Glutamatergic neuron (in vitro differentiated cells): ENCODE measurements around the gene SLIT3. TPM values are rescaled to one million over a fixed set of nuclear protein-coding genes. Genes with fewer than 3 reads are reported as not detected.

Experiments used
- DNase-seq: peaks from one replicate; pipeline ENCODE4 v3.0.0; 2022
- H3K27ac Mint-ChIP-seq: one replicate; pipeline ENCODE4 v1.8.0; 2020; ENCODE audit warnings: mild to moderate bottlenecking, mixed read lengths, inconsistent platforms; ENCODE audit not compliant: unreplicated experiment
- H3K27me3 Mint-ChIP-seq: one replicate; pipeline ENCODE4 v1.8.0; 2020; ENCODE audit warnings: mild to moderate bottlenecking, moderate library complexity, mixed read lengths, inconsistent platforms; ENCODE audit not compliant: unreplicated experiment
- H3K36me3 Mint-ChIP-seq: one replicate; pipeline ENCODE4 v1.8.0; 2020; ENCODE audit warnings: mild to moderate bottlenecking, mixed read lengths, inconsistent platforms; ENCODE audit not compliant: unreplicated experiment
- H3K4me1 Mint-ChIP-seq: one replicate; pipeline ENCODE4 v1.8.0; 2020; ENCODE audit warnings: mild to moderate bottlenecking, low read depth, mixed read lengths, inconsistent platforms; ENCODE audit not compliant: unreplicated experiment
- H3K4me3 Mint-ChIP-seq: one replicate; pipeline ENCODE4 v1.8.0; 2020; ENCODE audit warnings: mild to moderate bottlenecking, mixed read lengths, inconsistent platforms; ENCODE audit not compliant: unreplicated experiment
- H3K9me3 Mint-ChIP-seq: one replicate; pipeline ENCODE4 v1.8.0; 2020; ENCODE audit warnings: mild to moderate bottlenecking, moderate library complexity, mixed read lengths, inconsistent platforms; ENCODE audit not compliant: unreplicated experiment
- total RNA-seq: library from RNA; stranded (reverse); fragmentation: NEBNext Ultra II Directional; extraction: Animal tissue kit (Norgen Biotek cat#: 25700); gene quantifications from one replicate; pipeline ENCODE4 v1.2.1, GENCODE V29; 2021; ENCODE audit not compliant: unreplicated experiment
- TF ChIP-seq, protein P1 (sequence below): fragments of 200-600 bp; sonication (generic); IDR thresholded peaks from one replicate; pipeline ENCODE4 v1.5.0; 2021; ENCODE audit not compliant: partially characterized antibody, unreplicated experiment

SLIT3 gene
- total RNA-seq, 1 donor from 2014 or later, result 11.5 TPM

DNA sequence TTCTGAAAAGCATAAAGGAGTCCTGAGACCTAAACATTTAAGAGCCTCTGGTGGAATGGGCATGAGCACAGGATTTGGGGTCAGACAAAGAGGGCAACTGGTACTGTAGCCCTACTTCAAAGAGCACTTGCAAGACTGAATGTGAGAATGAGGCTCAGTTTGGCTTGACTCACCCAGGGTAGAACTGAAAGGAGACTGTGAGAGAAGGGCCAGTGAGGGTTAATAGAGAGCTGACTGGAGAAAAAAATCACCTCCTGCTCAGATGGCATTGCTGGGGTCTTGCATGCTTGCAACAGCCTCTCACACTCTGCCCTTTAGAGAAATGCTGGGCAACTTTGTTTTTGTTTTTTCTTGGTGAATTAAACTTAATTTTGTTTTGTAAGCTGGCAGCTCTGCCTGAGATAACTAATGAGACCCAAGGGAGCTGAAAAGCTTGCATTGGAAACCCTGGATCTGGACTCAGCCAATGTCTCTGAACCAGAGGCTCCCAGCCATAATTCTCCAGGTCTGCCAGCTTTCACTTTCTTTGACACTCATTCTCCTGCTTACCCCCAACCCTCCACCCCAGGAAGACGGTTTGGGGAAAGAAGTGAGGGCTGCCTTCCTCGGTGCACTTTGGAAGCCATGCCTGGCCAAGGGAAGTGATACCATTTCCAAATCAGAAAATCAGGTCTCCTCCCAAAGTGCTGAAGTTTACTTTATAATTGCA, 560.7 kb downstream of the SLIT3 start:
- H3K4me1 Mint-ChIP-seq, result peaks cover 10% of the 10 kb centered on the region
- no peak overlapping the region for H3K27ac Mint-ChIP-seq
- peaks cover 3% of the 10 kb centered on the region for H3K9me3 Mint-ChIP-seq
- H3K36me3 Mint-ChIP-seq, result peaks cover 11% of the 10 kb centered on the region
- TF ChIP-seq, protein P1, sequence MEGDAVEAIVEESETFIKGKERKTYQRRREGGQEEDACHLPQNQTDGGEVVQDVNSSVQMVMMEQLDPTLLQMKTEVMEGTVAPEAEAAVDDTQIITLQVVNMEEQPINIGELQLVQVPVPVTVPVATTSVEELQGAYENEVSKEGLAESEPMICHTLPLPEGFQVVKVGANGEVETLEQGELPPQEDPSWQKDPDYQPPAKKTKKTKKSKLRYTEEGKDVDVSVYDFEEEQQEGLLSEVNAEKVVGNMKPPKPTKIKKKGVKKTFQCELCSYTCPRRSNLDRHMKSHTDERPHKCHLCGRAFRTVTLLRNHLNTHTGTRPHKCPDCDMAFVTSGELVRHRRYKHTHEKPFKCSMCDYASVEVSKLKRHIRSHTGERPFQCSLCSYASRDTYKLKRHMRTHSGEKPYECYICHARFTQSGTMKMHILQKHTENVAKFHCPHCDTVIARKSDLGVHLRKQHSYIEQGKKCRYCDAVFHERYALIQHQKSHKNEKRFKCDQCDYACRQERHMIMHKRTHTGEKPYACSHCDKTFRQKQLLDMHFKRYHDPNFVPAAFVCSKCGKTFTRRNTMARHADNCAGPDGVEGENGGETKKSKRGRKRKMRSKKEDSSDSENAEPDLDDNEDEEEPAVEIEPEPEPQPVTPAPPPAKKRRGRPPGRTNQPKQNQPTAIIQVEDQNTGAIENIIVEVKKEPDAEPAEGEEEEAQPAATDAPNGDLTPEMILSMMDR, result no peak
- no peak overlapping the region for H3K4me3 Mint-ChIP-seq
- peaks cover 3% of the 10 kb centered on the region for H3K27me3 Mint-ChIP-seq
- no peak for DNase-seq

DNA sequence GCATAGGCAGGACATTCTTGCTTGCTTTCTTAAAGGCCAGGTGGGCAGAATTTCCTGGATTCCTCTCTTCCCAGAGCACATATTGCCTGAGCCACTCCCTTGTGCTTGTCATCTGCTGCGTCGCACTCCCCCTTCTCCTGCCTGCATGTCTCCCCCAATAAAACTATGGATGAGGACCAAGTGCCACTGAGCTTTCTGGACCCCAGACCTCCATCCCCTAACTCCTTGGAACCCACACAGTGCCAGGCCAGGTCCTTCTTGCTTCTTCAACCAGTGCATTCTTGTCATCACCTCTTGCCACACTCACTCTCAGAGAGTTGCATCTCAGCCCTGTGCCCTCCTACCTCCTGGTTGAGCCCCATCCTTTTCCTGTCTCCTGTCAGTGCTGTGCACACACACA, 563.9 kb downstream of the SLIT3 start:
- peaks cover 17% of the 10 kb centered on the region for H3K4me1 Mint-ChIP-seq
- peaks cover 3% of the 10 kb centered on the region for H3K9me3 Mint-ChIP-seq
- no peak overlapping the region for H3K4me3 Mint-ChIP-seq
- DNase-seq, result no peak
- no peaks in the 10 kb centered on the region for H3K36me3 Mint-ChIP-seq
- peaks cover 3% of the 10 kb centered on the region for H3K27me3 Mint-ChIP-seq
- no peak overlapping the region for H3K27ac Mint-ChIP-seq
- TF ChIP-seq, protein P1, result no peak

DNA sequence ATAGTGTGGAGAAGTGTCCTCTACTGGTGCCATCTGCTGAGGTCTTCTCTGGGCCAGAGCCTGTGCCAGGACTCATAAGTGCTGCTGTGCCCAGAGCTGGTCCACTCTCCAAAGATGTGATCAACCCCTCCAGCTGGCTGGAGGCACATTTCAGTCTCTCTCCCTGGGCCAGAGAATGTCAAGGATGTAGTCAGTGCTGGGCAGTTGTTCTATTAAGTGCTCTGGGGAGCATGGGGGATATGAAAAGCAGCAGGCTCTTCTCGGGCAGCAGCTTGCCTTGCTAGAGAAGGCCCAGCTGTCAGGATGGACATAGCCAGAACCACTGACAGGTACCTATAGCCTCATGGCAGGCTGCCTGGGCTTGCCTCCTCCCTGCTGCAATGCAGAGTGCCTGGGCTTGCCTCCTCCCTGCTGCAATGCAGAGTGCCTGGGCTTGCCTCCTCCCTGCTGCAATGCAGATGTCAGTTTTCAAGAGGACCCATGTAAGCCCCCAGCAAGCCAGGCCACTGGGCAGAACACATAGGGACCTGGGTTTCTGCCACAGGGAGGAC, 564.6 kb downstream of the SLIT3 start:
- Mint-ChIP-seq H3K4me3 (no peak overlapping the region), H3K9me3 (peaks cover 3% of the 10 kb centered on the region)
- no peak for DNase-seq

DNA sequence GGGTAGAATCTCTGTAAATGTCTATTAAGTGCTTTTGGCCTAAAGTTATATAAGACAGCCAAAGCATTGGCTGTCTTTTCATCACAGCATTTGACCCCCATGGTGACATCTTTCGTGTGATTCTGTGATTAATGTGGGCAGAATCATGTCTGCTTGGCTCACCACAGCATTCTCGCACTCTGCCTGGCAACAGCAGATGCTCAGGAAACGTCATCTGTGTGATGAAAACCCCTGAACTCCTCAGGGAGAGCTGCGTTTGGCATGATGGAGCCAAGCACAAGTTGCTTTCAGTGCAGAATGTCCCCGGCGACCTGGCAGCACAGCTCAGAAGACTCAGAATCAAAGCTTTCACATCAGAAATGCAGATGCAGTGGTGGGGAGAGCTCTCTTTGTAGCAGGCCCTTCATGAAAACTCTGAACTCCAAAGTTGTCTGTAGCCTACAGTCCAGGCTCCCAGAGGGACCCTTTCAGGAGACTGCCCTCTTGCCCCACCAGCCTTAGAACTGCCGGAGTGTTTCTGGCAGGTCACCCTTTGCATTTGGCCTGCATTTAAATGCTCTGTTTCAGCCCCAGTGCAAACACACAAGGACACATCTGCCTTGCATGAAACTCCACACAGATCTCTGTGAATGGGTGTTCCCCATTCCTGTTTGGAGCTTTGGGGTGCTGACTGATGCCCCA, 566.2 kb downstream of the SLIT3 start:
- Mint-ChIP-seq H3K4me3 (no peak overlapping the region), H3K27me3 (peaks cover 3% of the 10 kb centered on the region), H3K27ac (peak overlapping the region; percentile 16), H3K4me1 (peaks cover 17% of the 10 kb centered on the region), H3K9me3 (peaks cover 8% of the 10 kb centered on the region), H3K36me3 (peaks cover 12% of the 10 kb centered on the region)
- TF ChIP-seq, protein P1, result no peak
- no peak for DNase-seq

More for the DNA sequence above, 564.6 kb downstream of the SLIT3 start:
- TF ChIP-seq, protein P1, result no peak
- Mint-ChIP-seq H3K4me1 (peaks cover 17% of the 10 kb centered on the region), H3K36me3 (no peaks in the 10 kb centered on the region), H3K27me3 (peaks cover 3% of the 10 kb centered on the region), H3K27ac (no peak overlapping the region)

DNA sequence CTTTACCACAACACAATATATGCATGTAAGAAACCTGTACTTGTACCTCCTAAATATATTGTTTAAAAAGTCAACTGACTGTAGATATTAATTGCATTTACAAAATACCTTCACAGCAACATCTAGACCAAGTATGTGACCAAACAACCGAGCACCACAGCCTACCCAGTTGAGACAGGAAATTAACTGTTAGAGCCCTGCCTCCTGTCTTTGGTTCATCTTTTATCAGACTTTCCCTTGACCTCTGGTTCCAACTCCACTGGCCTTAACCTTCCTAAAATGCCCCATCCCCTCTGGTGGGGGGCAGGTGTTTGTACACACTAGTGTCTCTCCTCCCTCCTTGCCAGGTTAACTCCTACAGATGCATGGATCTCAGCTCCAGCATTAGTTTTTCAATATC, 566.8 kb downstream of the SLIT3 start:
- no peak for DNase-seq
- H3K27me3 Mint-ChIP-seq, result peaks cover 3% of the 10 kb centered on the region
- TF ChIP-seq, protein P1, result no peak
- no peak overlapping the region for H3K27ac Mint-ChIP-seq
- peaks cover 8% of the 10 kb centered on the region for H3K9me3 Mint-ChIP-seq
- peaks cover 16% of the 10 kb centered on the region for H3K36me3 Mint-ChIP-seq
- no peak overlapping the region for H3K4me3 Mint-ChIP-seq
- H3K4me1 Mint-ChIP-seq, result peaks cover 17% of the 10 kb centered on the region
